OCI-M2 (cell line): ENCODE results near the gene PBX3.

ENCODE experiments used
- DNase-seq: peaks from one replicate; lab custom pipeline; 2025; ENCODE audit not compliant: unreplicated experiment; lab: John Stamatoyannopoulos, UW

The PBX3 gene

DNA sequence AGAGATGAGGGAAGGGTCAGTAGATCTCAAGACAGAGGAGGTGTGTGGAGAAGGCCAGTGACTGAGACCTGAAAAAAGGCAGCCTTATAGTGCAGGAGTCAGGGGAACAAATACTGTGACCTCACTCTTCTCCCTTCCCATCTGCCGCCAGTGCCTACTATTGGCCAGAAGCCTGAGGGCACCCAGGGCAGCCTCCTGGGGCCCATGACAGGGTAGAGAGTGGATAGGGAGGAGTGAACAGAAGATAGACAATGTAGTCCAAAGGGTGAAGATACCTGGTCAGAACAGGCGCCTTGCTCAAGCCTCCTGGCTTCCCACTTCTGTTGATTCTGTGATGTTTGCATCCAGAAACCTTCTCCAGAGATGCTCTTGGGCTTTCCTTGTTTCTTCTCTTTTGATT is 196.7 kb downstream of the PBX3 start:
- no peak for DNase-seq

DNA sequence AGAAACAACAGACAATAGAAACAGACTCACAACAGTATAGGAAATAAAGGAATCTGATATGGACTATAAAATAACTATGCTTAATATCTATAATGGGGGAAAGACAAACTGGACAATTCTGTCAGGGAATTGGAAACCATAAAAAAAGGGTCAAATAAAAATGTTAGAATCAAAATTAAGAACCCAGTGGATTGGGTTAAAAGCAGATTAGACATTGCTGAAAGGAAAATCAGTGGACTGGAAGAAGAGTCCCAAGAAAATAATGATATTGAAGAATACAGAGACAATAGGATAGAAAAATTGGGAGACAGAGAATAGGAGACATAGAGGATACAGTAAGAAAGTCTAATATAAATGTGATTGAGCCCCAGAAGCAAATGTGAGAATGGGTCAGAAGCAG is 199.2 kb downstream of the PBX3 start:
- no peak for DNase-seq

DNA sequence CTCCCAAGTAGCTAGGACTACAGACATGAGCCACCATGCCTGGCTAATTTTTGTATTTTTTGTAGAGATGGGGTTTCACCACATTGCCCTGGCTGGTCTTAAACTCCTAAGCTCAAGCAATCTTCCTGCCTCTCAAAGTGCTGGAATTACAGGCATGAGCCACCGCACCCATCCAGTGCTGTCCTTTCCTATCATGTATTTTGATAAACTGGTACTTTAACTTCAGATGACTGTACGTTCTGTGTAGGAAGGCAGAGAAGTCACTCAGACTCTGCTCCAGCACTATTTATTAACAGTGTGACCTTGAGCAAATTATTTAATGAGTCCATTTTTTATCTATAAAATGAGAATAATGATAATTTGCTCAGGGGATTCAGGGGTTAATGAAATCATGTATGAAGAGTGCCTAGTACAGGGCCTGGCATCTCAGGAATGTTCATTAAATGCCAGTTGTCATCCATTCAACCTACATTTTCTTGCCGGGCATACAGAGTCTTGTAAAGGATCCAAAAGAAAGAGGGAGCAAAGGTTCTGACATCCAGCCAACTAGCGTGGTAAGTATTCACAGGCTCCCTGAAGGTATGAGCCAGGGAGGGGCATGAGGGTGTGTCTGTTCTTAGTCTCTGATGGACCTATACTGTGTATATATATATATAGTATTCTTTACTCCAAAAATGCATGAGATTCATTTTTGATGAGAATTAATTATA is 201.9 kb downstream of the PBX3 start:
- DNase-seq, result no peak

DNA sequence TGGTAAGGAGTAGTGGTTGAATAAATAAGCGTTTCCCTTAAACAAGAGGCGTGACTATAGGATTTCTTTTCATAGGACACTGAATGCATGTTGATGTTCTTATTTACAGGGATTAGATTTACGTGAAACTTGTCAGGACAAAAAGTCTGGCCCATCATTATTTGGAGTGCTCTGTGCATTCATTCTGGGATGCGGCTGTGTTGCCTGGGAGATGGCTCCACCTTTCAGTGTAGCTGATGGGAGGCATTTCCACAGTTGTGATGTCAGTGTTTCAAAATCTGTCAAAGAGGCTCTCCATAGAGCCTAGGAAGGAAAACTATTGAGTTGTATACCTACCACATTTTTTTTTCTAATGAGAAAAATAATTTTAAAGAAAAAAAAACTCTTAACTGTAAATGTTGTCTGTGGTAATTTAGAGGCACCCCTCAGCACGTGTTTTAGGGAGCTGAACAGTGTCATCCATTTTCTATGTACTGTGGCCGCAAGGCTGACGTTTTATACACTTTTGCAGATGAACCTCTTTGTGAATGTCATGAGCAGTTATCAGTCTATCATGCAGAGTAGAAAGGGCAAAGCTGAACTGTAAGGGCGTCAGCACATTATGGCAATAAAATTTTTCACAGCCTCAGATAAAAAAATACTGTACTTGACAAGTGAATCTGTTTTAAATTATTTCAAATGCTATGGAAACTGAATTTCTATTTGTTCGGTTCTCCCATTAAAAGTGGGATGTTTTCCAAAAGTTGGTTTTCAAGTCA is 202.7 kb downstream of the PBX3 start:
- no peak for DNase-seq

DNA sequence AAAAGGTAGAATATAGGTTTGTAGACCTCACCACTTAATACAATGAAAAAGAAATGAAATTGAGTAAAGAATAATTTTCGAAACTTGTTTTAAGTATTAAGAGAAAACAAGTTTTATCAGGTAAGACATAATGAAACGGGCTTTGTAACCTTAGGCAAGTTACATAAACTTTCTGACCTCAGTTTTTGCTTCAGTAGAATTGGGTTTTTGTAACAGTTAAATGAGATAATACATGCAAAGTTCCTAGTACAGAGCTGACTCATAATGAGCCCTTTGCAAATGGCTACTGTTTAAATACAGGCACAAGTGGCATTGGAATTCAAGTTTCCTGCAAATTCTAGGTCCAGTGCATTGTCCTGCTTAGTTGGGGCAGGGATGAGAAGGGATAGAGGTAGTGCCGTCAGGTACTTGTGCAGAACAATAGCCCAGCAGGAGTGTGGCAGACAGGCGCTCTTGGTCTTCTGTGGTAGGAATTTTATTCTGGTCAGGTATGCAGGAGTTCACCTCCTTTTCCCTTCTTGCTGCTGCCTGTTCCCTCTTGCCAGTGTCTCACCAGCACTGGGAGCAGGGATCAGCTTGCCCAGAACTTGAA is 203.8 kb downstream of the PBX3 start:
- no peak for DNase-seq

DNA sequence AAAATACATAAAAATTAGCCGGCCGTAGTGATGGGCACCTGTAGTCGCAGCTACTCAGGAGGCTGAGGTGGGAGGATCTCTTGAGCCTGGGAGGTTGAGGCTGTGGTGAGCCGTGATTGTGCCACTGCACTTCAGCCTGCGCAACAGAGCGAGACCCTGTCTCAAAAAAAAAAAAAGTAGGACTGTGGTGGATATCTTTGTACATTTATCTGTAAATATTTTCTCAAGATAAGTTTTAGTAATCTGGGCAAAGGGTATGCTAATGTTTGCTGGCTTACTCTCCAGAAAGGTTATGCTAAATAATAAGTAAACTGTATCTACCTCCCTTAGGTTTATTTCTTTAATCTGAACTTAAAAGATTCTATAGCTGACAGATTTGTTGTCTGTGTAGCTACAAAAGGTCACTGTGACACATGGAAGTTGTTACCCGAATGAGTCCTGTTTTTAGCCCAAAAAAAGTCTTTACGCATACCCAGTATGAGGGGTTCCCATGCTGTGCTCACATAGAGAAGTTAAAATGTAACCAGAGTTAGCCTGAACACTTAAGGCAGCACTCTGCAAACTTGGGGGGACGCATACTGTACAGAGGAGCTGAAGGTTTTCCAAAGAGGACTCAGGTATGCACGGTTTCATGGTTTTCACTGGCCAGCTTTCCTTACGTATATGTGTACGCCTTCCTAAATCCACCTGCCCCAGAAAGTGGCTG is 206.3 kb downstream of the PBX3 start:
- no peak for DNase-seq

DNA sequence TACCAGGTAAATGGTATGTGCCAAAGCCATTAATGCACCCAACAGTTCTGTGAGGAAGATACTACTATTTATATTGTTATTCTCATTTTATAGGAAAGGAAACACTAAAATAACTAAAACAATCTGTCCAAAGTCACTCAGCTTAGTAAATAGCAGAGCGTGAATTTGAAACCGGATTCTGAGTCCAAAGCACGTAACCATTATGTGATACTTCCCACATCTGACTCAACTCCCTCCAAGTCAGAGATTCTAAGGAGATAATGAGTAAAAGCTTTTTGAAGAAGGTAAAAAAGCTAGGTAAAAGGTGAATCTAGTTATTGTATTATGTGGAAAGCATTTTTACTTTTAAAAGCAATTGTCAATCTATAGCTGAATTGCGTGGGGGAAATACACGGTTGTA is 208.9 kb downstream of the PBX3 start:
- DNase-seq, result no peak

DNA sequence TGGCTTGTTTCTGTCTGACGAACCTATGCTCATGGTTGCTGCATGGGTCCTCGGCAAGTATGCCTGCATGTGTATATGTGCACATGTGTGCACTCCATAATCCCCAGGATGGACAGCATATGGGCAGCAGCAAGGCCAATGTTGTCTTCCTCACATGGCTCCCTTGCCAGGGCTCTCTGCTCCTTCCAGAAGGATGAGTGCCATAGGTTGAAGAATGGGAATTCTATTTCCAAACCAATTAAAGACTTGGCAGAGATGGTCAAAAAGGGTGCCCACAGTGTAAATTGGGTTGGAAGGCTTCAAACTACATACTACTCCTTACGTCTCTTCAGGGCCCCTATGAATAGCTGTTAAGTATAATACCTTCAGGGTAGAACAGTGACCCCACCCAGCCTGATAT is 212.1 kb downstream of the PBX3 start:
- no peak for DNase-seq

DNA sequence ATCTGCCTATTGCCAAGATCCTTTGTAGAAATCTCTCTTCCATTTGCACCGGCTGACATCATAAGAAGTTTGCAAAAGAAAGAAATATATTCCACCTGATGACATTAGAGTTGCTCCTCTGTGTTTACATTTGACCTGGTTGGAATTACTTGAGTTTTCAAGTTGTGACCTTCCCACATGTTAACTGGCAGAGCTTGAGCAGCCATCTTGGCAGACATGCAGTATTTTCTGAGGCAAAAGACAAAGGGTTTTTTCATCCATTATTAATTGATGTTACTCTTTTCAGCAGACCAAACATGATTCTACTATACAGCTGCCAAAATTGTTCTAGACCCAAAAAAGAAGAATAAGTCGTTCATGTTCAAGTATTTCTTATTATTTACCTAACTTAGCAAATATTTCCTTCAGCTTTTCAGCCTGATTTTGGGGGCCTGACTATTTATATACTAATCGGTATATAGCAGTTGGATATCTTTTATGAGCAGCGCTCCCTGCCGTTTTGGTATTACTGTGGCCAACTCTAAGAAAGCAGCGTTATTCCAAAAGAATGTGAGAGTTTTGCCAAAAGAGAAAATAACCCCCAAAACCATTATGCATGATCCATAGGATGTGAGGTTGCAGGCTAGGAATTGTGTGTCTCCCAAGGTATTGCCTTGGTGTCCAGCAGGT is 212.9 kb downstream of the PBX3 start:
- DNase-seq, result no peak

DNA sequence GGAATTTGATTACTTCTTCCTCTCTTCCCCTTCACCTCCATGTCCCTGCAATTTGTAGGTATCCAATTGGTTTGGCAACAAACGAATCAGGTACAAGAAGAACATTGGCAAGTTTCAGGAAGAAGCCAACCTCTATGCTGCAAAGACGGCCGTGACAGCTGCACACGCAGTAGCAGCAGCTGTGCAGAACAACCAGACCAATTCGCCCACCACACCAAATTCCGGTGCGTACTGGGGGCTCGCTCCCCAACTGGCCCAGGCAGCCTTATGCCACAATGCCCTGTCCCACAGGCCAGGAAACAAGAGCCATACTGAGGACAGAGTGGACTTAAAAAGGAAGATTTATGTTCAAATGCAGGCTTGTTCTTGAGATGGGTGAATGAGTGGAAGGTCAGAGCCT is 213.5 kb downstream of the PBX3 start:
- no peak for DNase-seq

DNA sequence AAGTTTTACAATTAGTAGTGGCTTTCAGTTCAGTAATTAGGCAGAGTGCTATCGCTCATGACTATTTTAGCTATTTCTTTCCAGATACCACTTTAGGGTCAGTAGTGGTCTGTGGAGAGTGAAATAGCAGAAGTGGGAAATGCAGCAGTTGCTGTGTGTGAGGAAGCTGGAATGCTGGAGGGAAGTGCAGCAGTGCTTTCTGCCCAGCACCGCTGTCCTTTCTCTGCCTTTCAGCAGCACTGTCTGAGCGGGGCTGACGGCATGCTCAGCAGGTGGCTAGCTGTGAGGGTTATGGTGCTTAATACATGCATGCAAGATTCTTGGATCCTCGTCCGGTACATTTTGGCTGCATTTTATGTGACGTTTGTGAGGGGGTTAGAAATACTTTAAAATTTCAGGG is 213.9 kb downstream of the PBX3 start:
- no peak for DNase-seq

DNA sequence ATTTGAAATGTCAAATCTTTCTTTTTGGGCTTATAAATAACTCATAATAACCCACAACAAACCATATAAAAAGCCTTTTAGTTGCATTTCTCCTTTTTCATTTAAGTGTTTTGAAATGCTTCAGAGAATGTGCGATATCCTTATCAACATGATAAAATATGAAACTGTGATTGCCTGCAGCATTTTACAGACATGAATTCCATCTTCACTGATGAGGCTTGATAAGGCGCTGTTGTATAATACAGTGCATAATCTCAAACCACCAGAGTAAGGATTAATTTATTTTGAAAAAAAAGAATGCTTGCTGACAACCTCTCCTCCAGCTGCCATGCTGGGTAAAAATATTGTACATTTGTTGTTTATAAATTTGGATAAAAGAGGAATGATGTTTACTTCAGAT is 216.8 kb downstream of the PBX3 start:
- no peak for DNase-seq

DNA sequence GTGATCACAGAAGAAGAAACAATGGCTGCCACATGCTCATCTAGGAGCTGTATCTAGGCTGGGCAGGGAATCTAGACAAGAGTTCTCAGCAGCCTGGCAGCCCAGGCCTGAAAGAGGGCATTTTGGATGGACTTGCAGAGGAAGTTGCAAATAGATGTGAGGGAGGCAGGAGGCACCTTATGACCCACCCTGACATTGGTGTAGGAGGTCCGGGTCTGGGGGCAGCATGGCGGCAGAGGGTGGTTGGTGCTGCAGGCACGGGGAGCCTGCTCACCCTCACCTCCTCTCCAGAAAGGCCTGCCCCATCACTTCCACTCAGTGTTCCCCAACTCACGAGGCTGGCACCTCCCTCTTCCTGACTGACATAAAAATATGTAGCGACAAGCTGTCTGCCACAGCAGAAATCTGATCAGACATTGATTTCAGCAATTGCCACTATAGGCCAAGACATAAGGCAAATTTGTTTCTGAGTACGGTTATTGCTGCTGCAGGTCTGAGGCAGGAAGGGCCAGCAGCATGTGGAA is 217.6 kb downstream of the PBX3 start:
- DNase-seq, result no peak

DNA sequence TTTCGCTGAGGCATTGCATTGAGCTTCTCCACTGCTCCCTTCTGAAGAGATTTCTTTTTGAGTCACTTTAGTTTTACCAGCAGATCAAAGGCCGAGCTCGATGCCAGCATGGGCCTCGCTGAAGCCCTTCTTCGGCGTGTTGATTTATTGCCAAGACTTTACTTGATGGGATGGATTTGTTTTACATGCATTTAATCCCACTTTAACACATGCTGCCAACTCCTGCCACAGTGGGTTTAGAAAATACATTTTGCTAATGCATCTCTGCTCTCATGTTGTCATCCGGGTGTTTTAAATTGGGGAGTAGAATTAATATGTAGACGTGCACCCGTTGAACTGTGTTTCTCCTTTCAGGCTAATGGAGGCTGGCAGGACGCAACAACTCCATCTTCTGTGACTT is 218.3 kb downstream of the PBX3 start:
- no peak for DNase-seq

DNA sequence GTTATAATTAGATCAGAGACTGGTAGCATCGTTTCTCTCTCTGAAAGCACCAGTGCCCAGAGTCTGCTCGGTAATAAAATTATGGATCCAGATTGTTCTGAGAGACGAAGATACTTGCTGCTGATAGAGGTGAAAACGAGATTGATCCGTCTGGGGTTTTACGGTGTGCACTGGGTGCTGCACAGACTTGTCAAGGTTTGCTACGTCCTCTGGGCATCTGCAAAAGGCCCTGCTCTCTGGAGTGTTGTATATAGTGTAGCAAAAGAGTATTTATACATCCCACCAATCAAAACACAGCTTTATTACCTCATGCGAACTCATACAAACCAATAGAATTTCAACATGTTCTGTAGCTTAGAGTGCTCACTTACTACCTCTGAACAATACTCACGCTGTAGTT is 219.3 kb downstream of the PBX3 start:
- DNase-seq, result no peak

DNA sequence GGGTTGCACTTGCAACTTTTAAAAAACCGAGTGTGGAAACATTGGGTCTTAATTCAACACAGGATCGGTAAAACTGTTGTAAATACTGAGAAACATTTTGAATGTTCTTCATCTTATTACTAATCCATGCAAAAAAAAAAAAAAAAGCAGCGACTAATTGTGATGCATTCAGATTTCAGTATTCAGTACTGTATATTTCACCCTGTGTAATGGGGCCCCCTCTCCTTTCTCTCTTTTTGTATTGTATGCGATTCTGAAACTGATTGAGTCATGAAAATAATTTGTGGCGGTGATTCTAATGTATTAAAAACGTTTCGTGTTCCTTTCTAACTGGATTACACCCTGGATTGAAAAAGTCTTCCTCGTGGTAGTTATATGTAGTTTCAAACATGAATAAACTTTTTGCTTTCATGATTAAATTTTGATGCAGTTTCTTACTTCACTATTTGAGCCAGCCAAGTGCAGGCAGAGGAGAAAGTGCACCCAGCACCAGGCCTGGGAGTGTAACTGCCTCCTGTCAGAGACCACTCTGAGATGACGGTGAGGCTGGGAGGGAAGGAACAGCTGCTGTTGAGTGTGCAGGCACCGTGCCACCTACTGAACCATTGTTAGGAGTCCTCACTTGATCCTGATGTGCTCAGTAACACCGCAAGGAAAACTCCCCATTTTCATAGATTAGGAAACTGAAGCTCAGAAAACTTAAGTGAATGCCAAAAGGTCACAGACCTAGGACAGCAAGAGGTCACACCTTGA is 220.0 kb downstream of the PBX3 start:
- no peak for DNase-seq

DNA sequence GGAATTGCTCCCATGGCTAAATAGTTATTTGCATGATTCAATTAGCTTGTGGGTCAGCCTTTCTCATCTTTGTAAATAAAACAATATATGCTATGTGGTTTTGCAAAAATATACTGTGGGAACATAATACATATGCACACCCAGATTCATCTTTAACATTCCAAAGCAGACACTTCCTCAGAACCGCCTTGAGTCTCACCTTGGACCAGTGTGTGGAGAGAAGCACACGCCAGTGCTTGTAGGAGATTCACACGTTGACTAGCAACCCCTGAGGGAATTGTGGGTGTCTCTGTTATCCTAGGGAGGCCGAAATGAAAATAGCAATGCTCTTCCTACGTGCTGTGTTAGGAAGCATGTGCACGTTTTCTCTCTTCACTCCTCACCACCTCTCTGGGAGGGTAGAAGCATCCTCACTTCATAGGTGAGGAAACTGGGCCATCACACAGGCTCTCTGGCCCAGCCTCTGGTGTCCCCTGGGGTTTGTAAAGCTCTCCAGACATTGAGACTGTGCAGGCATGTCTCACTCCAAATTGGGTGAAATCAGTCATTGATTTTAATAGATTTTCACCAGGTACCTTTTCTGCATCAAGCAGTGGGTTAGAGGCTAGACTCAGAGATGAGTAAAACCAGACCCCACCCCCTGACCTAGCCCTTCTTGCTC is 221.7 kb downstream of the PBX3 start:
- DNase-seq, result no peak

DNA sequence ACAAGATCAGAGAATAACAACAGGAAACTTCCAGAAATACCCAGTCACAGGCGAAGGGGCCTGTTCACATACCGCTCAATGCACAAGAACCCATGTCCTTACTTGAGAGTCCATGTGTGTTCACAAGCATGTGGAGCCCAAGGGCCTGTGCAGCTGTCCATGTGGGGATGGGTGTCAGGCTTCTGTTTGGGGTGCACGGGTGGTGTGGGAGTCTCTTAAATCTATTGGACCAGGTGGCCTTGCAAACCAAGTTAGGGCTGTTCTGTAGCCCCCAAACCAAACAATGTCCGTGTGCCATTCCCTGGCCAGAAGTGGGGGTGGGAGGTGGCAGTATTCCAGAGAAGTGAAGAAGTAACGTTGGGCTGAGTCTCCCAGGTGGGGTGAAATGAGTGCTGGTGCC is 222.3 kb downstream of the PBX3 start:
- no peak for DNase-seq

DNA sequence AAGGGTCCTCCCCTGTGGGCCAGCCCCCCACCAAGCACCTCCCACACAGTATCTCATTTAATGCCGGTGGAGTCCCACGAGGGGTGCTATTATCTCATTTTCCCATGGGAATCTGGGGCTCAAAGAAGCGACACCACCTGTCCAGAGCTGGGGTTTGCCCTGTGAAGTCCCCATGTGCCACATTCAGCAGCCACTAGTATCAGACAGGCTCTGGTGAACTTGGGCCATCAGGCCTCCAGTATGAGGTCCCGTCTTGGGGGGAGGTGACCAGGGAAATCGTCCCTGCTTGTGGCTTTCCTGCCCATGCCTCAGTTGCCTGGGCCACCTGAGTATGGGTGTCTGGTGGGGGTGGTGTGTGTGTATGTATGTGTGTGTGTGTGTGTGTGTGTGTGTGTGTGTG is 222.7 kb downstream of the PBX3 start:
- no peak for DNase-seq

DNA sequence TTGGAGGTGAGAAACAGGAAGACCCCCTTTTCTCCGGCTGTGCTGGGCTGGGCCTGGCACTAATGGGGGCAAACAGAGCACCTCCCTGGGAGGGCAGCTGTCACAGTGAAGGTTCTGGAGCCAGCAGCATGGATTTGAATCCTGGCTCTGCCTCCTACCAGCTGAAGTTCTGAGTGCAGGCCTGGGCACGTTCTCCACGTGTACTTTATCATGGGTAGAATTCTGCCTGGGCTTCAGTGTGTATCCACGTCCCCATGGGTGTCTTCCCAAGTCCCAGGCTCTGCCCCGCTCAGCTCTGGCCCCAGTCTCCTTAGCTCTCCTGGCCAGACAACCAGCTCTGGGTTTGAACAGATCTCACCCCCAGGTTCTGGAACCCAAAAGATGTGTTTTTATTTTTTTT is 223.2 kb downstream of the PBX3 start:
- no peak for DNase-seq
